ENCODE measurements around the gene DGKB.

The DGKB gene

GRCh38 chr7:14858866-14859265 lies 43.7 kb downstream of the DGKB start:
- DNase-seq, result no peak

GRCh38 chr7:14858410-14858809 lies 44.1 kb downstream of the DGKB start:
- no peak for DNase-seq

GRCh38 chr7:14855033-14855794 lies 47.3 kb downstream of the DGKB start:
- DNase-seq, result no peak

- no peak for DNase-seq
Observed at GRCh38 chr7:14854471-14854870, 48.1 kb downstream of the DGKB start.

GRCh38 chr7:14851610-14852009 lies 50.9 kb downstream of the DGKB start:
- DNase-seq, result no peak

GRCh38 chr7:14850039-14850438 lies 52.5 kb downstream of the DGKB start:
- DNase-seq, result peak; percentile 65

- DNase-seq, result no peak
Observed at GRCh38 chr7:14846405-14846804, 56.1 kb downstream of the DGKB start.

GRCh38 chr7:14843755-14844154 lies 58.8 kb downstream of the DGKB start:
- DNase-seq, result no peak

GRCh38 chr7:14842523-14842922 lies 60.0 kb downstream of the DGKB start:
- no peak for DNase-seq

GRCh38 chr7:14841869-14842268 lies 60.7 kb downstream of the DGKB start:
- DNase-seq, result no peak

- no peak for DNase-seq
Observed at GRCh38 chr7:14841086-14841485, 61.5 kb downstream of the DGKB start.

- DNase-seq, result no peak
Observed at GRCh38 chr7:14839307-14839706, 63.2 kb downstream of the DGKB start.

- DNase-seq, result no peak
Observed at GRCh38 chr7:14837216-14837615, 65.3 kb downstream of the DGKB start.

GRCh38 chr7:14836571-14837189 lies 65.9 kb downstream of the DGKB start:
- peak; percentile 92 for DNase-seq

GRCh38 chr7:14836006-14836405 lies 66.5 kb downstream of the DGKB start:
- no peak for DNase-seq

GRCh38 chr7:14835384-14835783 lies 67.2 kb downstream of the DGKB start:
- no peak for DNase-seq

- peak; percentile 59 for DNase-seq
Observed at GRCh38 chr7:14834883-14835282, 67.7 kb downstream of the DGKB start.

GRCh38 chr7:14834456-14834855 lies 68.1 kb downstream of the DGKB start:
- DNase-seq, result peak; percentile 78

GRCh38 chr7:14833707-14834106 lies 68.8 kb downstream of the DGKB start:
- DNase-seq, result no peak

GRCh38 chr7:14828053-14828452 lies 74.5 kb downstream of the DGKB start:
- no peak for DNase-seq

GRCh38 chr7:14826426-14826825 lies 76.1 kb downstream of the DGKB start:
- no peak for DNase-seq

- no peak for DNase-seq
Observed at GRCh38 chr7:14825912-14826311, 76.6 kb downstream of the DGKB start.

GRCh38 chr7:14822481-14822854 lies 80.1 kb downstream of the DGKB start:
- no peak for DNase-seq

- peak; percentile 71 for DNase-seq
Observed at GRCh38 chr7:14821757-14822480, 80.6 kb downstream of the DGKB start.
